GM18498 (cell line): Measurements from ENCODE around the gene CXCL13.
"Not testable (repeated sequence)": the region's sequence is repeated elsewhere in the genome, so short reads cannot be mapped to it uniquely, and the experiment has no call there.

ENCODE experiments used
- ATAC-seq: cut with Tn5 transposase; IDR thresholded peaks from one replicate; pipeline ENCODE4 v1.9.1; 2021; ENCODE audit warnings: mild to moderate bottlenecking, moderate library complexity; ENCODE audit not compliant: unreplicated experiment

The CXCL13 gene

GRCh38 chr4:77600521-77601451, 4.8 kb upstream of the CXCL13 start:
- ATAC-seq = peak; percentile 49

- peak; percentile 54 for ATAC-seq
Observed at GRCh38 chr4:77601614-77602187, 3.9 kb upstream of the CXCL13 start.

- no peak for ATAC-seq
Observed at GRCh38 chr4:77613267-77613666, 7.6 kb downstream of the CXCL13 start.

GRCh38 chr4:77615153-77615552, 9.5 kb downstream of the CXCL13 start:
- no peak for ATAC-seq

- ATAC-seq = no peak
Observed at GRCh38 chr4:77617203-77617602, 11.6 kb downstream of the CXCL13 start.

- peak; percentile 94 for ATAC-seq
Observed at GRCh38 chr4:77618383-77619241, 13.0 kb downstream of the CXCL13 start.

- ATAC-seq = no peak
Observed at GRCh38 chr4:77619408-77619807, 13.8 kb downstream of the CXCL13 start.

GRCh38 chr4:77621254-77621653, 15.6 kb downstream of the CXCL13 start:
- no peak for ATAC-seq

- no peak for ATAC-seq
Observed at GRCh38 chr4:77623091-77623490, 17.5 kb downstream of the CXCL13 start.

GRCh38 chr4:77624213-77624612, 18.6 kb downstream of the CXCL13 start:
- ATAC-seq = no peak

- ATAC-seq = no peak
Observed at GRCh38 chr4:77625485-77625884, 19.9 kb downstream of the CXCL13 start.

GRCh38 chr4:77629885-77630284, 24.3 kb downstream of the CXCL13 start:
- ATAC-seq = peak; percentile 86

- no peak for ATAC-seq
Observed at GRCh38 chr4:77631276-77631675, 25.7 kb downstream of the CXCL13 start.

- ATAC-seq = no peak
Observed at GRCh38 chr4:77634132-77634785, 28.6 kb downstream of the CXCL13 start.

- no peak for ATAC-seq
Observed at GRCh38 chr4:77635246-77635645, 29.6 kb downstream of the CXCL13 start.

GRCh38 chr4:77635876-77636275, 30.3 kb downstream of the CXCL13 start:
- ATAC-seq = no peak

- ATAC-seq = no peak
Observed at GRCh38 chr4:77636902-77637301, 31.3 kb downstream of the CXCL13 start.

GRCh38 chr4:77644069-77644468, 38.4 kb downstream of the CXCL13 start:
- not testable (repeated sequence) for ATAC-seq

GRCh38 chr4:77650787-77651186, 45.2 kb downstream of the CXCL13 start:
- no peak for ATAC-seq

- no peak for ATAC-seq
Observed at GRCh38 chr4:77651820-77652219, 46.2 kb downstream of the CXCL13 start.
